Measurements from ENCODE around the gene NUDT13. TPM values are rescaled to one million over a fixed set of nuclear protein-coding genes. Genes with fewer than 3 reads are reported as not detected.

NUDT13 gene
- total RNA-seq: 1.0 and 1.7 TPM in 2 replicates

DNA sequence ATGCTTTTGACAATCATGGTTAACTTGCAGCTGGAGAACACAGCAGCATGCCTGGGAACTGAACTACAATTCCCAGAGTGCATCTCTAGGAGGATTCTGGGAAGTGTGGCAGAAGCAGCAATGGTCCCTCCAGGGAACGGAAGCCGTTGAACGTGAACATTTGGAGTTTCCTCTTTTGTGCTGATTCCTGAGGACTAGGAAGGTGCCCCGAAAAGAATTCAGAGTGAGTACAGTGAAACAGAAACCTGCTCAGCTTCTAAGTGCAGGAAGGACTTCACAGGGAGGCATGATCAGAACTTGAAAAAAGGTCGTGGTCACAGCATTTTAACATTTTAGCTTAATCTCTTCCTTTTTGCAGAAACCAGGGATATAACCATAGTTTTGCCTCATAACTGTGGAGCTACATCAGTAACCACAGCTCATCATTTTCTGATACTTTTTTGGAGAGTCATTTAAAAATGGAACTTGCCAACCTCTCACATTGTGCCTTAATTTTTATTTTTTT lies at the start of gene NUDT13:
NUDT13 (plus strand) TSS at position 111 of the 505 bp plus-strand sequence. CDS start 3,911 bp downstream, outside the sequence.

DNA sequence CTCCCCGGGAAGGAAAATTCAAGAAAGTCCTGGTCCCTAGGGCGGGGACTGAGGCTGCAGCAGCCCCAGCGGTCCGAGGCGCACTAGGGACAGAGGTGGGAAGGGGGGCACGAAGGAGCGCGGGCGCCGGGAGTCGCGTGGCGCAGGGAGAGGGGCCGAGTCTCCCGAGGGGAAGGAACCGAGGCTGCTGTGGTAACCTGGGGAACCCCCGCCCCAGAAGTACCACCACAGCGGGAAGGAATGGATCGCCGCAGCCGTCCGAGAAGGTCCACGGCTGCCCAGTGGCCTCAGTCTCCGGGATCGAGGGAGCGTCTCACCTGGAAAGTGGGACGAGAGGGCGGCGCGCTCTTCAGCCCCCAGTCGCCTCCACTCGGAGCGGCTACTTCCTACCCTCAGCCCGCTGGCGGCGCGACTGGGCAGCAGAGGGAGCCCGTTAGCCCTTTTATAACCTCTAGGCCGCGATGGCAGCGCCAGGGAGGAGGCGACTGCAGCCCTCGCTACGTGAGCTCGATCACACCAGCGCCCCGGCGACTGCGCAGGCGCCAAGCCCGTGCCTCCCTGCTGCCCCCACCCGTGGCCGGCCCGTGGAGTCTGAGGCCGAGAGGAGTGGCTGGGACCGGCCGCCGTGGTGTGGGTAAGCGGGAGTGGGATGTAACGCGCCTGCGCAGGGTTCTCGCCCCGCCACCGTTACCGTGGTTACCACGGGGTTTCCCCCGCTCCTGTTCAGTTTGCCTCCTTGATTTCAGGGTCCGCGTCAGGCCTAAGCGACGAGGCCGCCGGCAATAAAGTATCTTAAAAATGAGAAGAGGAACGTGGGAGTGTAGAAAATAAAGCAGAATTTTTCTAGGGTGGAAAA lies 13.6 kb upstream of the NUDT13 start, which contains the start of gene P4HA1:
P4HA1 (minus strand) TSS at position 418 of the 856 bp plus-strand sequence. CDS start 21,983 bp downstream, outside the sequence.

GRCh38 chr10:73167783-73168464 lies 57.7 kb downstream of the NUDT13 start, which contains the start of the genes ECD and FAM149B1:
ECD (minus strand) TSS chr10:73168008; CDS start chr10:73163937, 4,071 bp downstream.
FAM149B1 (plus strand) TSS chr10:73168119; CDS start chr10:73168340, 221 bp downstream.

Other genes starting within 250 kb of the NUDT13 start
- not detected in 2 replicates for gene OIT3, start 216.7 kb upstream of the NUDT13 start, total RNA-seq
- gene PLA2G12B, start 155.6 kb upstream of the NUDT13 start, total RNA-seq: not detected in 2 replicates
- 153 and 163 TPM in 2 replicates for gene P4HA1, start 13.6 kb upstream of the NUDT13 start, total RNA-seq
- gene ECD, start 57.6 kb downstream of the NUDT13 start, total RNA-seq: 19.3 and 22.0 TPM in 2 replicates
- 12.2 and 13.2 TPM in 2 replicates for gene FAM149B1, start 57.7 kb downstream of the NUDT13 start, total RNA-seq
- gene DNAJC9, start 136.8 kb downstream of the NUDT13 start, total RNA-seq: 7.1 and 7.7 TPM in 2 replicates
- gene MRPS16, start 142.2 kb downstream of the NUDT13 start, total RNA-seq: 26.1 and 31.6 TPM in 2 replicates
- gene CFAP70, start 248.4 kb downstream of the NUDT13 start, total RNA-seq: 0.50 and 1.2 TPM in 2 replicates

Measured in cardiac ventricle fibroblast (primary cell).